ENCODE measurements around the gene UTRN. TPM values are rescaled to one million over a fixed set of nuclear protein-coding genes. Genes with fewer than 3 reads are reported as not detected.
A peak's percentile ranks its signal among the peaks of the same experiment; 100 is the strongest.

Gene UTRN
- polyA plus RNA-seq, 1 donor = 50.8 TPM

- H3K27me3 ChIP-seq (ENCODE audit: control insufficient read depth, insufficient read depth, low read length) = no peaks in the 10 kb centered on the region
- no peaks in the 10 kb centered on the region for H3K9me3 ChIP-seq (ENCODE audit: control insufficient read depth, low read depth, low read length)
- DNase-seq = no peak
- H3K4me1 ChIP-seq (ENCODE audit: control insufficient read depth, insufficient read depth, low read length) = peaks cover 6% of the 10 kb centered on the region
- no peaks in the 10 kb centered on the region for H3K36me3 ChIP-seq (ENCODE audit: control insufficient read depth, insufficient read depth, low read length)
- no peak overlapping the region for H3K4me3 ChIP-seq (ENCODE audit: low read length)
- H3K27ac ChIP-seq (ENCODE audit: low read length) = no peak overlapping the region
- no CpG with 5 or more reads among the region's 1 CpG for WGBS (ENCODE audit: insufficient coverage, low lambda C conversion rate)
Observed at GRCh38 chr6:144325232-144325631, 40.1 kb downstream of the UTRN start.

GRCh38 chr6:144326393-144326792 lies 41.3 kb downstream of the UTRN start:
- Histone ChIP-seq H3K4me1 (ENCODE audit: control insufficient read depth, insufficient read depth, low read length) (peaks cover 6% of the 10 kb centered on the region), H3K9me3 (ENCODE audit: control insufficient read depth, low read depth, low read length) (no peaks in the 10 kb centered on the region)
- no CpG with 5 or more reads among the region's 4 CpGs for WGBS (ENCODE audit: insufficient coverage, low lambda C conversion rate)

GRCh38 chr6:144327081-144327480 lies 41.9 kb downstream of the UTRN start:
- no CpG with 5 or more reads among the region's 5 CpGs for WGBS (ENCODE audit: insufficient coverage, low lambda C conversion rate)
- H3K4me3 ChIP-seq (ENCODE audit: low read length) = no peak overlapping the region

More at GRCh38 chr6:144326393-144326792, 41.3 kb downstream of the UTRN start:
- no peak for DNase-seq
- Histone ChIP-seq H3K27ac (ENCODE audit: low read length) (no peak overlapping the region), H3K36me3 (ENCODE audit: control insufficient read depth, insufficient read depth, low read length) (no peaks in the 10 kb centered on the region), H3K4me3 (ENCODE audit: low read length) (no peak overlapping the region), H3K27me3 (ENCODE audit: control insufficient read depth, insufficient read depth, low read length) (no peaks in the 10 kb centered on the region)

DNA sequence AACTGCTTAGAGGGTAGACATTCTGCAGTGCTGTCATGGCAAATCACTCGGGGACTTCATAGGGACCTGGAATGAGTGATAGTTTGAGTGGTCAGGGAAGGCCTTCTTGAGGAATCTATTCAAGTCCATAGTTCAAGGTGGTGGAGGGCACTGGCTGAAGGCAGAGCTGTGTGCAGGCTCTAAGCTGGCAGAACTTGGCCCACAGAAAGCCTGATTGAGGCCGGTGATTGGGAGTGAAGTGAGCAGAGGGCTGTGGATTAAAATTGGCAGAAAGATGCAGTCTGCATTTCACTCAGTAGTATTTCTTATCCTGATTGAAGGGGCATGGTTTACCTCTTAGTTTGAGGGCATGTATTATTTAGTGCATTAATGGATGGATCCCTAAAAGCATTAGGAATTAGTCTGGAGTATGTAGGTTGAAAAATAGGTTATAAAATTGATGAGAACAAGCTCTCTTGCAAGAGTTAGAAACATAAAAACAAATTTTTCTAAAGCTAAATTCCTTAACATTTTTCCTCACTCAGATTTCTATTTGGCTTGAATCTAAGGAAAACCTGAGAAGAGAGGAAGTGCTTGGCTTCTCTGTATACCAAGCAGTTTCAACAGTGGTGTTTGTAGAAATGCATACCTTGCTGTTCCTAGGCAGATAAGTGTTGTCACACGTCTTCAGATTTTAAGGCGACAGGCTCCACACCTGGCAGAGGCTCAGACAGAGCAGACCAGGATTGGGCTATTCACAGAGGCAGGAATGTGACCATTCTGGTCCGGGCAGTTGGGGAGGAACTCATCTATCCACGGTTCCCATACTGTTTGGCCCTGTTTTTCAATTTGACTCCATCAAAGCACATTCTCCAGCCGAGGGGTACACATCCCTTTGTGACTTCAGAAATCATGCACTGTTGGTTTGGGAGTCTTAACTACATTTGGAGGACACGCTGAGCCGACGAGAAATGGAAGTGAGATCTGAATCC lies 45.2 kb downstream of the UTRN start:
- no peaks in the 10 kb centered on the region for H3K36me3 ChIP-seq (ENCODE audit: control insufficient read depth, insufficient read depth, low read length)
- H3K27me3 ChIP-seq (ENCODE audit: control insufficient read depth, insufficient read depth, low read length) = no peaks in the 10 kb centered on the region
- WGBS (ENCODE audit: insufficient coverage, low lambda C conversion rate) = 33% methylated on average over 1 of the region's 10 CpGs
- no peak overlapping the region for H3K4me3 ChIP-seq (ENCODE audit: low read length)
- H3K9me3 ChIP-seq (ENCODE audit: control insufficient read depth, low read depth, low read length) = no peaks in the 10 kb centered on the region
- H3K27ac ChIP-seq (ENCODE audit: low read length) = no peak overlapping the region
- DNase-seq = peak in 1 of 2 donors; percentile 49
- peaks cover 6% of the 10 kb centered on the region for H3K4me1 ChIP-seq (ENCODE audit: control insufficient read depth, insufficient read depth, low read length)

More at GRCh38 chr6:144327081-144327480, 41.9 kb downstream of the UTRN start:
- no peaks in the 10 kb centered on the region for H3K27me3 ChIP-seq (ENCODE audit: control insufficient read depth, insufficient read depth, low read length)
- H3K27ac ChIP-seq (ENCODE audit: low read length) = no peak overlapping the region
- peaks cover 6% of the 10 kb centered on the region for H3K4me1 ChIP-seq (ENCODE audit: control insufficient read depth, insufficient read depth, low read length)
- no peaks in the 10 kb centered on the region for H3K36me3 ChIP-seq (ENCODE audit: control insufficient read depth, insufficient read depth, low read length)
- DNase-seq = no peak
- no peaks in the 10 kb centered on the region for H3K9me3 ChIP-seq (ENCODE audit: control insufficient read depth, low read depth, low read length)

DNA sequence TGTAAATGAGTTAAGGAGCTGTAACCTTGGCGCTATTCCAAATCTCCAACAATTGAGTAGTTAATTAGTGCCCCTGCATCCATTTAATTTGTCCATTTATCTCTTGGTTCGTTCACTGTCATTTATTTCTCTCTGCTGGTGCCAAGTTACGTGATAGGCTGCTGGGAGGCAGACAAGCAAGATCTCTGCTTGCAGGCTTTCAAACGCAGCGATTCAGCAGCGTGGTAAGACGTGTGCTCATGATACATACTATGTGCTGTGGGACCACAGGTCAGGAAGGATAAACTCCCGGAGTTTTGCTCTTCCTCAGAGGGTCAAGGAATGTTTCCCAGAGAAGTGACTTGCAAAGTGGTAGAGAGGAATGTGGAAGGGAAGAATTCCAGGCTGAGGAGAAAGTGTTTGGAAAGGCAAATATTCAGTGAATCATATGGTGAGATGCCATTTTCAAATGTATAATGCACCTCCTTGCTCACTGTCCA lies 46.4 kb downstream of the UTRN start:
- Histone ChIP-seq H3K27me3 (ENCODE audit: control insufficient read depth, insufficient read depth, low read length) (no peaks in the 10 kb centered on the region), H3K4me1 (ENCODE audit: control insufficient read depth, insufficient read depth, low read length) (peaks cover 11% of the 10 kb centered on the region), H3K36me3 (ENCODE audit: control insufficient read depth, insufficient read depth, low read length) (no peaks in the 10 kb centered on the region), H3K4me3 (ENCODE audit: low read length) (no peak overlapping the region), H3K9me3 (ENCODE audit: control insufficient read depth, low read depth, low read length) (no peaks in the 10 kb centered on the region), H3K27ac (ENCODE audit: low read length) (no peak overlapping the region)
- no peak for DNase-seq
- WGBS (ENCODE audit: insufficient coverage, low lambda C conversion rate) = no CpG with 5 or more reads among the region's 8 CpGs

DNA sequence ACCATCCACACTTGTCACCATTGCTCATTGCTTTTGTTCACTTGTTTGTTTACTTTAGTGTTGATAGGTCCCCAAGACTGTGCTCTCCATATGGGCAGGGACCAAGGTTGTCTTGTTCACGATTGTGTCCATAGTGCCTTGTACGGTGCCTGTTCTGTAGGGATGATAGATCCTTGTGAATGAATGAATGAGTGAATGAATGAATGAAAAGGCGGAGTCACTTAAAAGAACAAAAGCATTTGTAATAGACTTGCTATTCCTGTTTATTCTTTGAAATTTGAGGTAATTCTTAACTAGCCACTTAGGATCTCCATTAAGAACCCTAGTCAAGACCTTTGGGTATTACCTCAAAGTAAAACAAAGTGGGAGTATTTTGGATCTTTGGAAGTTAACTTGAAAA lies 47.0 kb downstream of the UTRN start:
- no peaks in the 10 kb centered on the region for H3K36me3 ChIP-seq (ENCODE audit: control insufficient read depth, insufficient read depth, low read length)
- H3K27ac ChIP-seq (ENCODE audit: low read length) = no peak overlapping the region
- H3K4me1 ChIP-seq (ENCODE audit: control insufficient read depth, insufficient read depth, low read length) = peaks cover 15% of the 10 kb centered on the region
- no peak for DNase-seq
- H3K4me3 ChIP-seq (ENCODE audit: low read length) = no peak overlapping the region
- H3K27me3 ChIP-seq (ENCODE audit: control insufficient read depth, insufficient read depth, low read length) = no peaks in the 10 kb centered on the region
- WGBS (ENCODE audit: insufficient coverage, low lambda C conversion rate) = 93% methylated on average over 3 of the region's 3 CpGs
- no peaks in the 10 kb centered on the region for H3K9me3 ChIP-seq (ENCODE audit: control insufficient read depth, low read depth, low read length)

DNA sequence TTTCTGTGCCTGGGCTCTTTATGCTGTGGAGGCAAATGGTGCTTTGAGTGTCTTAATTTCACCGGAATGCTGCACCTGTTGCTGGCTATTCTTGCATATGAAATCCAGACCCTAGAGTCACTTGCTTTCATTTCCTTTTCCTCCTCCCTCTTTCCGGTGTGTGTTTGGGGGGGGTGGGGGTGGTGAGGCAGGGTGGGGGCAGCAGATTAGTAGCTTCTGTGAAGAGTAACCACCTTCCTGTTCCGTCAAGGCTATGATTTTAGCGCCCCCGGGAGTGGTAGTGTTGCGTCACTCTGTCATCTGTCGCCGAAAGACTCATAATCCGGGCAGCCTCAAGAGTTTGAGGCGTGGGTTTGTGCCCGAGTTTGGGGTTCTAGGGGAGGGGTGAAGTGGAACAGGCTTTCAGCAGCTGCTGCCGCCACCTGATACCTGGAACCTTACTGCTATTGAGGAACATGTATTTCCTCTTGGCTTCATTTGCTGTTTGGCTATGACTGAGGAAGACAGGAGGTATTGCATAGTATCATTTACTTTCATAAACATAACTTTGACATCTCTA lies 49.1 kb downstream of the UTRN start:
- H3K9me3 ChIP-seq (ENCODE audit: control insufficient read depth, low read depth, low read length) = no peaks in the 10 kb centered on the region
- no peak for DNase-seq
- H3K27me3 ChIP-seq (ENCODE audit: control insufficient read depth, insufficient read depth, low read length) = no peaks in the 10 kb centered on the region
- H3K4me1 ChIP-seq (ENCODE audit: control insufficient read depth, insufficient read depth, low read length) = peaks cover 15% of the 10 kb centered on the region
- no peaks in the 10 kb centered on the region for H3K36me3 ChIP-seq (ENCODE audit: control insufficient read depth, insufficient read depth, low read length)
- no CpG with 5 or more reads among the region's 12 CpGs for WGBS (ENCODE audit: insufficient coverage, low lambda C conversion rate)
- H3K4me3 ChIP-seq (ENCODE audit: low read length) = no peak overlapping the region
- no peak overlapping the region for H3K27ac ChIP-seq (ENCODE audit: low read length)

Other genes starting within 250 kb of the UTRN start
- gene SF3B5, start 189.8 kb upstream of the UTRN start, polyA plus RNA-seq = 139 TPM
- gene STX11, start 134.8 kb upstream of the UTRN start, polyA plus RNA-seq = 2.6 TPM

Measured in large intestine (tissue), 3 donors.